NCI-H345 treated with DMSO at 0.1 percent for 48 hours (cell line): Measurements from ENCODE around the gene NR3C2.
"Not testable (repeated sequence)": the region's sequence is repeated elsewhere in the genome, so short reads cannot be mapped to it uniquely, and the experiment has no call there.

Source experiments
- DNase-seq: peaks from one replicate; lab custom pipeline; 2025; ENCODE audit not compliant: unreplicated experiment; lab: John Stamatoyannopoulos, UW

The NR3C2 gene

DNA sequence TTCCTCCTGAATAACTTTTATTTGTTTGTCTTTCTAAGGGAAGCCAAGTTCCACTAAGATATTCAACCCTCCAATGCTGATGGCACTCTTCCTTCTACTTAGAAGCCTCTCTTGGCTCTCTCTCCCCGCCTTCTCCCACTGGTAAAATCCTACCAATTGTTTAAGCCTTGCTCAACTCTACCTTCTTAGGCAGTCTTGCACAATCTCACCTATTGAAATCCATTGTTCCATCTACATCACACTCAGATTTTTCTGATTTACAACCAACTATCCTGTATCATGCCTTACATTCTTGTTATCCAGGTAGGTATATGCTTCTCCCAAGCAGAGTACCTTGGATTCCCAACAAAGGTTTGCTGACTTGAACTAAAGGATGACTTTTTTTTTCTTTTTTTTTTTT lies 69.1 kb downstream of the NR3C2 start:
- no peak for DNase-seq

DNA sequence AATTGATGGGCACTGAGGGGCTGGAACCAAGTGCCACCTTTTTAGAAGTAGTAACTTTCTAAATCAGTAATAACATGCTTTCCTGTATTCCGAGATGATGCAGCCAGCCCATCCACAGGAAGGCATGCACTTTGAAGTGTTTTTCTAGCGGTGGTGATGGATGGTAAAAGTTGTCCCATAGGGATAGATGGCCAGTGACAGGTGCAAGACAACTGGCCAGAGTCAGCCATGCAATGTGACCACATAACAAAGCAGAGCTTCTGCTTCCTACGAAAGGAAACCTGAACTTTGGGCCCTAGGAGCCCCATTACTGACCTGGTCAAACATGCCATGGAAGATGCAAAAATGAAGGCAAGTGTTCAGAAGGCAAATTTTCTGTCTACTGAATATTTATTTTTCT lies 72.3 kb downstream of the NR3C2 start:
- no peak for DNase-seq

DNA sequence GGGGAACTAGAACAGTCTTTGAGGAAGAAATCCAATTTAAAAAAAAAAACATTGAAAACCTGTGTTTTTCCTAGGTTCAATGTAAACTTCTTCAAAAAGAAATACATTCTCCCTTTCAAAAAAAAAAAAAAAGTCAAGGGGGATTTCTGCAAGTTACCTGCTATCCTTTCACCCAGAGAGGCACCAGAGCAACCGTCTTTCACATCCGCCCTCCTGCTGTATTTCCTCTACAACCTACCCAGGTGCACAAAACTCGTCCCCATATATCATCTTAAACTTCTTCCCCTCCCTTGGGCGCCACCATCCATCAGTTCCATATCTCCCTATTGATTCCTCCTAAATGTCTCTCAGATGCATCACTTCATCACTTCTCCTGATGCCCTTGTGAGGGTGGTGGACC lies 74.5 kb downstream of the NR3C2 start:
- DNase-seq: no peak

DNA sequence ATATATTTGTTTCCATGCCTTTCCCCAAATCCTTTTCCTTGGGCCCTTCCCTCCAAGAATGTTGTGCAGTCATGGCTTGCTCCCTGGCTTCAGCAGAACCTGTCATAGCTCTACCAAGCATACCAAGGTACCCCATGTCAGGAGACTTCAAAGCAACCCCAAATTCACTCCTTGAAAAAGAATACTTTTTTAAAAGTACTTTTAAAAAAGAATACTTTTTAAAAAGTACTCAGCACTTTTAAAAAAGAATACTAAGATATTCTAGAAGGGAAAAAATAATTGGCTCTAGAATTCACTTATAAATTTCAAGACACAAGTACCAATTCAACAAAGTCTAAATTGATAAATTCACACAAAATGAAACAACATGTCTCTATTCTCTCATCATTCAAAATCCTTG lies 76.0 kb downstream of the NR3C2 start:
- DNase-seq: no peak

DNA sequence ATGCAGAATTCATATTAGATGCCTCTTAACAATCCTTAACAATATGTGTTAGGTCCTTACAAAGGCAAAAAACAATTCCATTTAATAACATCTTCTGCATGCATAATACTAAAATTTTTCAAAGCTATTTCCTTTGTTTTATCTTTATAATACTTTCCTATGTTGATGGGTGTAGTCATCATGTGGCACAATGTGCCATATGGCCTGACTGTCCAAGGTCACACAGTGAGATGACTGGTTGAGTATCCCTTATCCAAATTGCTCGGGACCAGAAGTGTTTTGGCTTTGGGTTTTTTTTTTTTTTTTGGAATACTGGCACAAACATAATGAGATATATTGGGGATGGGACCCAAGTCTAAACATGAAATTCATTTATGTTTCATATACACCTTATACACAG lies 77.7 kb downstream of the NR3C2 start:
- DNase-seq: no peak

DNA sequence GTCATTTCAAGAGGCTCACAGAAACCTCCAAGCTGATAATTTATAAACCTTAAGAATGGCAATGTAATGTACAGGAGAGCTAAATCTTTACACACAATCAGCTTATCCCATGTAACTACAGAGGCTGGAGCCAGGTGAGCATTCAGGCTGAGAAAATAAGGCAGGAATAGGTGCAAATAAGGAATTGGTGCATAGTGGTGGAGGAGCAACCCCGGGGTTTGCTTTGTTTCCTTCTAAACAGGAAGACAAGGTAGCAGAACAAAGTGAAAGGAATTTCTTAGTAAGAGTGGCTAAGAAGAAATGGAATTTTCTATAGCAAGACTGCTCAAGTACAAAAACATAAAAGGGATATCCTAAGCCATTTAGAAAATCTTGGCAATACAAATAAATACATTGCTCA lies 82.4 kb downstream of the NR3C2 start:
- no peak for DNase-seq

DNA sequence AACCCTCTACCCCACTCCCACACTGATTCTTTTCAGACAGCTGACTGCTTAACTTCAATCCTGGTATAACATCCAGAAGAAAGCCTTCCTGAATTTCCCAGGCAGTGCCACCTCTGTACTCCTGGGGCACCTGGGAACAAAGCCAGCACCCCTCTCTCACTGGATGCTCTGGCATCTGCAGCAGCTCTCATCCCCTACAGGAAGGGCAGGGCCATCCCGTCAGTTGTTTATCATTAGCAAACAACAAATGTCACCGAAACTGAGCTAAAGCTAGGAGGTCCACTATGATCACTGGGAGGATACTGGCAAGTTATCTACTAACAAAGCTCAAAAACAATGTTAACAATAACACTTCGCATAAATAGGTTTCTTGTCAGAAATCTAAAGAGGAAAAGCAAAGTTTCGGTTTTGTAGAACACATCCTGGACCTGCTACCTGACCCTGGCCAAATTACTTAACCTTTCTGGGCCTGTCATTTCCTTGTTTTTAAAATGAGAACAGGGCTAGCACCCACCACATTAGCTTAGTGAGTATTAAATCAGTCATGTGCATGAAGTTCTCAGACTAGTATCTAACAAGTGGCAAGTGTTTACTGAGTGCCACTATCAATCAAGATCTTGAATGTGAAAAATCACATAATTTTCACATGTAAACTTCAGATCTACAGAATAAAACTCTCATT lies 86.6 kb downstream of the NR3C2 start:
- no peak for DNase-seq

DNA sequence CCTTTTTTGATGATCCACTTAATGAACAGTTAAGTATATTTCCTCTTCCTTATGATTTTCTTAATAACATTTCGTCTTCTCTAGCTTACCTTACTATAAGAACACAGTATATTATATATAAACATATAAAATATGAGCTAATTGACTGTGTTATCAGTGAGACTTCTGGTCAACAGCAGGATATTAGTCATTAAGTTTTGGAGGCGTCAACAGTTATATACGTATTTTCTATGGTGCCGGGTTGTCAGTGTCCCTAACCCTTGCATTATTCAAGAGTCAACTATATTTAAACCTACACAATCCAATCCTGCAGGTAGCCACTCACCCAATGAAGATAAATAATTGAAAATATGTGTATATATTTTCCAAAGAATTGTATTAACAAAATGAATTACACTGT lies 88.0 kb downstream of the NR3C2 start:
- DNase-seq: no peak

DNA sequence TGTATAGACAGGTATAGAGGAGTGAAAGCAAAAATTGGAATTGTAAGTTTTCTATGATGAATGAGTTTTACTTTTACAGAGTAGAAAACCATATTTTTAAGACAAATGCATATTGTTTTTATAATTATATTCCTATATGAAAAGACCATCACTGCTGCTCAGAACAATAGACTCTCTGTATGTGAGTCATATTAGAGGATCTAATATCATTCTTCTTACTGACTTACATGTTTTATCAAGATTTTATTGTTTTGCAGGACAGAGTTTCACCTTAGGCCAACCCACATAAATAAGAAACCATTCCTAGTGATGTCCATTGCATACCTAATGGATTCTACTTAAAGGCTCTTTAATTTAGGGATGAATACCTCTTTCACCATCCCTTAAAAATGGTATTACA lies 88.6 kb downstream of the NR3C2 start:
- no peak for DNase-seq

DNA sequence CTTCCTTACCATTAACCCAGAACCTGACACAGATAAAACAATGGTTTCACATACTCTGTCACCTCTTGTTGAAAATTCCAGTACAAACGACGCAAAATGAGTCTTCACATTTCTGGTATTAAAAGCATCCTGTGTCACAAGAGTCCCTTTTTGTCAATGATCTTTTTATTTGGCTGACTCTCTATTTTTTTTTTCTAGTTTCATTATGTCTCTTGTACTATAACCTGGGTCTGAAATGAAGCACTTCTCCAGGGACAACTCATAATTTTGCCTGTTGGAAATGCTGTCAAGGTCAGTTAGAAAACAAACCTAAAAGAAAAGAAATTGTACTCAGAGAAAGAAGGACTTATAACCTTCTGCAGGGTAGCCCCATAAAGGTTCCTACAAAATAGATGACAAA lies 93.1 kb downstream of the NR3C2 start:
- DNase-seq: no peak

DNA sequence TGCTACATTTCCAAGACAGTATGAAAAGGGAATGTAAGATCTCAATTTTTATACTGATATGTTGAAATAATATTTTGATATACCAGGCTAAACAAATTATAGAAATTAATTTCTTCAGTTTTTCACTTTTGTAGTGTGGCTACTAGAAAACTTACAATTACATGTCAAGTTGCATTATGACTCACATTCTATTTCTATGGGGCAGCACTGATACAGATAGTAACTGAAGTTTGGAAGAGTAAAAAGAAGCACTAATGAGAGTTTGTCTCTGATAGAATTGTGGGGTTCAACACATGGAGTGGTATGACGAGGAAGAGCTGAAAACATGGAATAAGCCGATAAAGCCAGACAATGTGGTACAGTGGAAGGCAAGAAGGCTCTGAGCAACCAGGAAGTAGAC lies 95.6 kb downstream of the NR3C2 start:
- DNase-seq: no peak

DNA sequence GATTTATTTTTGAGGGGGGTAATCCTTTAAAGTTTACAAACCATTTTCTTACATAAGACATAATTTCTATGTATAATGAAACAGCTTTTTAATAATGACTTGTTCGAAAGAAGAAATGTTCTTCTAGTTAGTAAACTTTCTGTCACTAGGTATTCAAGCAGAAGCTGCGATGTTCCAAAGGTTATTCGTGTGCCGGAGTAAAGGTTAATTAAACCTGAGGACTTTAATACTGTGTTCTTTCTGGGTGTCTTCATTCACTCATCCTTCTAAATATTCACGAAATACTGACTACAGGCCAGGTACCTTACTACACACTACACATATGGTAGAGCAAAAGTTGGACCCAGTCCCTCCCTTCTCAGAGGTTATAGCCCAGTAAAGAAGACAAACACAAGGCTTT lies 96.7 kb downstream of the NR3C2 start:
- DNase-seq: no peak

DNA sequence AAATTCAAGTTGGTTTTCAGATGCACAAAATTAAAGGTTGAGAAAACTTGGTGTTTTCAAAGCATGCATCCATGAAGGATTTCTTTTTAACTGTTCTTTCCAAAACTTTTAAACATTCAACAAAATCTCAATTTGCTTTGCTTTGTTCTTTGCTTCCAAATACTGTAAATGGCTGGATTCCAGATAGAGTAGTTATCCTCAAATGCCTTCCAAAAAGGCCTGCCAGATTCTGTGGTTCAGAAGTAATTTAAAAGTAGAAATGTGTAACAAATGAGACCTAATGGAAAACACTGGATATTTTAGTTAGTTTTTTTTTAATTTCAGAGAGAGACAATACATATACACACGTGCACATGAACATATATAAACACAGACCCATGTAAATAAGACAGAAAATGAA lies 97.3 kb downstream of the NR3C2 start:
- no peak for DNase-seq

DNA sequence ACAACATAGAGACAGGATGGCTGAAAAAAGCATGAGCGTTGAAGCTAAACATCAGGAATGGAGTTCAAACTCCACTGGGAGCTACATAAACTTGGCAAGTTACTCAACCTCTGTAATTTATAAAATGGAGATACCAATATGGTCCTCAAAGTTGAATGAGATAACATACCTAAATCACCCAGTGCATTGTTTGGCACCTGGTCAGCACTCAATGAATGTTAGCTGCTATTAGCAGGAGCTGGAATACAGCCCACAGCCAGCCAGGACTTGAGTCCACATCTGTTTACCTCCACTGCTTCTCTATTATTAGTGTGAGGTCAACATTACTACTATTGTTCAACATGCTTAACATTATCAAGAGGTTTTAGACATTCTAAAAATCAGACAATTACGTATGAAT lies 97.9 kb downstream of the NR3C2 start:
- DNase-seq: no peak

DNA sequence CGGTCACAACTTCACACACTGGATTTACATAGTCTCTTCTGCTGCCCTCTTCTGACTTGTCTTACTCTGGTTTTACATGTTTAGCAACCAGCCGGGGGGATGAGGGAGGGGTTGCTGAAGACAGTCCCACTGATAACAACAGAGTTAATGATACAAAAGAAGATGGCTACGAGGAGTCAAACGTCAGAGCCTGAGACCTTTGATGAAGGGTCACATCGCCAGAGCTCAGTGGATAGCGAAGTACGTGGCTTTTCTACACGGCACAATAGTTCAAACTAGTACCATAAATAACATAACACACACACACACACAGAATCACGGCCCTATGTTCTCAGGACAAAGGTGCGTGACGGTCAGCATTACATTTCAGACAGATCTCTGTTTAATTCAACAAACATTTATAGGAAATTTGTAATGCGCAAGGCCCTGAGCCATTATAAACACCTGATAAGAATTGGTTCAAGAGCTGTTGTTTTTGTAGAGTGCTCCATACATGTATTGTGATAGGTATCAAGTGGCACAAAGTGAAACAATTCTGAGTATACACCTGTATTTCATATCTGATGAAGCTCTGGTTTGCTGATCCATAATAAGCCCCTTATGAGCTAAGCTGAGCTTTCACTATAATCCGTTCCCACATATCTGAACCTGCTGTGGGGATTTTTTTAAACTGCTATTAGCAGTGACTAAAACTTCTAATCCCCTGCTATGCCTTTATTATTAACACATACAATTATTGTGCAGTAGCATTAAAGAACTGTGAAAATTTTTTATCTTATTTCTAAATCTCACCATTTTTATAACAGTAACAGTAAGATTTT lies 100.0 kb downstream of the NR3C2 start:
- no peak for DNase-seq

DNA sequence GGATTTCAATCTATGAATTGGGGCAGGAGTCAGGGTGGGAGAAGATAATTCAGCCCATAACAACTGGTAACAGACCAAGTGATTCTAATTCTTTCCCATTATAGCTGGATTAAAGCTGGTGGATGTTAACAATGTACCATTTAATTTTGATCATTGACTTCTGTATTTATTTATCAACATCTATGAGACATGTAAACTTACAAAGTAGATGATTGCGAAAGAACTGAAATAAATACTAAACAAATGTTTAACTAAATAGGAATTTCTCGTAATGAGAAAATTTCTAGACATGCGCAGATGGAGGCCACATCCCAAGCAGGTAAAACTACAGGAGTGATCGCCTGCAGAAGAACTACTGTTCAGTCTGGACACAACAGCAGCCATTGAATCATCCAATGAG lies 107.1 kb downstream of the NR3C2 start:
- DNase-seq: no peak

DNA sequence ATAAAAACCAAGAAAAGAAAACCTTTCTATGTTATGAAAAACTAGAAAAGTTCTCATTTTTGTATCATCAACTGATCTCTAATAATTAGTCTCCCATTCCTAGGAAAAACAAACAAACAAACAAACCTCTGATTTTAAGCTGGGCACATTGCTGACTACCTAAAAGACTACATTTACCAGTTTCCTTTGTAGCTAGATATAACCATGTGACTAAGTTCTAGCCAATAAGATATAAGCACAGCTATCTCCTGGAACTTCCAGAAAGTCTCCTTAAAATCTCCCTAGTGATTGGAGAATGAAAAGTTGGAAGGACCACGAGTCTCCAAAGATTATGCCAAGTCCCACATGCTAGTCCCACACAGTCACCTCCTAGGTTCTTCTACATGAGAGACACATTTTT lies 108.9 kb downstream of the NR3C2 start:
- DNase-seq: no peak

DNA sequence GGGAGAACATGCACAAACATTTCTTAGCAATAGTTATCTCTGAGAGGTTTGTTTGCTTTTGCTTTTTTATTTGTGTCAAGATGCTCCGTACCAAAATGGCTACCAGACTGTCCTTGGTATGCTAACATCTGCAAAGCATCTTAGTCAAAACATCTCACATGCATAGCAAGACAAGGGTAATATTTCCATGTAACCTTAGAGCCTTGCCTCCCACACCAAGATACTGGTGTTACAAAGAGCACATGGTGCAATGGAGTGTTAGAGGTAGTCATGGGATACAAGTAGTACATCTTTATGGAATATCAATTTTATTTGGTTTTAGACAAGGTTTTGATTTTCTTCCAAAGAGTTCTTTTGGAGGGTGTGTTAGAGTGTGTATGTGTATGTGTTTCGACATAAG lies 109.7 kb downstream of the NR3C2 start:
- no peak for DNase-seq

DNA sequence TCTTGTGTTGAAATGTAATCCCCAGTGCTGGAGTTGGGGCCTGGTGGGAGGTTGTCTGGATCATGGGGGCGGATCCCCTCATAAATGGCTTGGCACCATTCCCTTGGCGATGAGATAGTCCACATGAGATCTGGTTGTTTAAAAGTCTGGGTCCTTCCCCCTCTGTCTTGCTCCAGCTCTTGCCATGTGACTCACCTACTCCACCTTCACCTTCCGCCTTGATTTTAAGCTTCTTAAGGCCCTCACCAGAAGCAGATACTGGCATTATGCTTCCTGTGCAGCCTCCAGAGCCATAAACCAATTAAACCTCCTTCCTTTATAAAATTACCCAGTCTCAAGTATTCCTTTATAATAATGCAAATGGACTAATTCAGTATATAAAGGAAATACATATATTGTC lies 111.5 kb downstream of the NR3C2 start:
- no peak for DNase-seq

DNA sequence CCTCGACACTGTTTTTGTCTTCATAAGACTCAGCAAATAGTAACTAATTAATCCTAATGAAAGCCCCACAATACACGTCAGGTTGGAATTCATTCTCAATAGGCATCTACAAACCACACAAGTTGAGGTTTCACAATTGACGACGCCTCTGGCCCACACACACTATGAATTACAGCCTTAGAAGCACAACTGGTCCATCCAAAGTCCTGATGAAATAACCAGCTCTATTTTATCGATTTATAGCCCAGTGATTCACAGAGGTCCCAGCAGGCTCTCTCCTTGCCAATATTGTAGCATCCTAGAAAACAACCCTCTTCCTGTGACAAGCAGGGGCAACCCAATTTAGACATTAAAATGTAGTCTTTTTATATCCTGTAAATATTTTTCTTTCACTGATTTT lies 112.1 kb downstream of the NR3C2 start:
- no peak for DNase-seq

DNA sequence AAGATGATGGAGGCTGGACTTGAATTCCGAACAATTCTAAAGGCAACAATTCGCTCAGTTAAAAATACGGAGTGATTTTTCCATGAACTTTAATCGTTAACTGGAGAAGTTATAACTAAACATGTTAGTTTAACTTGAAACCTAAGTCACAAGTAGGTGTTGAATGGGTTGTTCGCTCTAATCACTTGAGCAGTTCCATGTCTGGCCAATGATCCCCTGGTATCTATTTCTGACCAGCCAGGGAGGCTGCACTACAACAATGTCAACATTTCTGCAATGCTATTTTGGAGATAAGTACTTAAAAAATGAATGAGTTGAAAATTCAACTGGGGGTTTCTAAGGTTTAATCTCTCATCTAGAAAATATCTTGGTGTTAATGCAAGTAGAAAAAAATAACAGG lies 112.5 kb downstream of the NR3C2 start:
- no peak for DNase-seq

DNA sequence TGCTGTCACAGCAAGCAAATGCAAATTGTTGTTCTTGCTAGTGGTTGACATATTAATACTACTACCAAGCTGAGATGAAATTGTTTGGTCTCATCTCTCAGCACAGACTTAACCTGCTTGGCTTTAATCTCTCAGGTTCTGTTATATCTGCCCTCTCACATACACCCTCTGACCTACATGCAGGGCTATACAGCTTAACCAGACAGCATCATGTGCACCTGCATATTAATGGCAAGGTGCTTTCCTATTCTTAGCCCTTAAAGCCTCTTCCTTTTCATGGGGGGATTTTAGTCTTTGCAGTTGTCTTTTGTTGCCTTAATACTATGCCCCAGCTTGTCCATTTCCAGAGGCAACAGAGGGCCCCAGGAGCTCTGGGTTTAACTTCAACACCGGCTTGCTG lies 114.5 kb downstream of the NR3C2 start:
- no peak for DNase-seq

DNA sequence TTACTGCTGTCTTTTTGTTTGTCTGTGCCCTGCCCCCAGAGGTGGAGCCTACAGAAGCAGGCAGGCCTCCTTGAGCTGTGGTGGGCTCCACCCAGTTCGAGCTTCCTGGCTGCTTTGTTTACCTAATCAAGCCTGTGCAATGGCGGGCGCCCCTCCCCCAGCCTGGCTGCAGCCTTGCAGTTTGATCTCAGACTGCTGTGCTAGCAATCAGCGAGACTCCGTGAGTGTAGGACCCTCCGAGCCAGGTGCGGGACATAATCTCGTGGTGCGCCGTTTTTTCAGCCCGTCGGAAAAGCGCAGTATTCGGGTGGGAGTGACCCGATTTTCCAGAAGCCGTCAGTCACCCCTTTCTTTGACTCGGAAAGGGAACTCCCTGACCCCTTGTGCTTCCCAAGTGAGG lies 118.9 kb downstream of the NR3C2 start:
- not testable (repeated sequence) for DNase-seq
